OCI-LY7 (cell line): Measurements from ENCODE around the gene LRP8. TPM values are rescaled to one million over a fixed set of nuclear protein-coding genes. Genes with fewer than 3 reads are reported as not detected.

Source experiments
- Bru-seq: library from RNA; stranded (reverse); fragments of 400-500 nt; gene quantifications from one replicate; lab custom pipeline; 2021; lab: Mats Ljungman, UMichigan
- BruChase-seq, 2 experiments: library from RNA; stranded (reverse); fragments of 400-500 nt; gene quantifications; one replicate each; lab custom pipeline; 2021; lab: Mats Ljungman, UMichigan
- BruUV-seq: library from RNA; stranded (reverse); fragments of 400-500 nt; replicated peaks from 2 replicates; lab custom pipeline; 2021; lab: Mats Ljungman, UMichigan
- CTCF ChIA-PET: fragments of 300-600 bp; sonication (Branson Sonifier 250); formaldehyde crosslinking; loops from one replicate; lab custom pipeline; 2022; ENCODE audit warnings: antibody characterized with exemption; ENCODE audit not compliant: unreplicated experiment; lab: Charles Lee
- POLR2A ChIA-PET: fragments of 300-600 bp; sonication (Branson Sonifier 250); formaldehyde crosslinking; loops from one replicate; lab custom pipeline; 2022; ENCODE audit warnings: antibody characterized with exemption; lab: Charles Lee
- DNase-seq: peaks from one replicate; pipeline ENCODE4 v3.0.0-alpha.2; 2015; ENCODE audit warnings: low spot score
- H2AFZ ChIP-seq: fragments of 200-600 bp; sonication (generic), shearing (Covaris generic); 2 replicates; pipeline ENCODE4 v1.6.1; 2014; ENCODE audit warnings: mild to moderate bottlenecking, antibody characterized with exemption, low read length, moderate library complexity
- H3K27ac ChIP-seq: fragments of 200-600 bp; sonication (generic); 2 replicates; pipeline ENCODE4 v1.5.1; 2014; ENCODE audit warnings: mixed run types, low read depth, mild to moderate bottlenecking, moderate library complexity, low read length, inconsistent platforms; ENCODE audit not compliant: poor library complexity, severe bottlenecking
- H3K36me3 ChIP-seq: fragments of 200-600 bp; sonication (generic); 2 replicates; pipeline ENCODE4 v1.6.1; 2014; ENCODE audit warnings: mild to moderate bottlenecking, antibody characterized with exemption, low read length, moderate library complexity, mixed read lengths; ENCODE audit not compliant: insufficient read depth
- H3K4me1 ChIP-seq: fragments of 200-600 bp; sonication (generic); 2 replicates; pipeline ENCODE4 v1.5.1; 2014; ENCODE audit warnings: mild to moderate bottlenecking, low read length; ENCODE audit not compliant: insufficient read depth, poor library complexity, severe bottlenecking
- H3K4me2 ChIP-seq: fragments of 200-600 bp; sonication (generic); 2 replicates; pipeline ENCODE4 v1.6.1; 2014; ENCODE audit warnings: mild to moderate bottlenecking, low read length
- H3K4me3 ChIP-seq: fragments of 200-600 bp; sonication (generic); 2 replicates; pipeline ENCODE4 v1.5.1; 2014; ENCODE audit warnings: mild to moderate bottlenecking, low read depth, low read length; ENCODE audit not compliant: poor library complexity, severe bottlenecking
- H3K79me2 ChIP-seq: fragments of 200-600 bp; sonication (generic); 2 replicates; pipeline ENCODE4 v1.6.1; 2016; ENCODE audit warnings: low read depth, mild to moderate bottlenecking, low read length, moderate library complexity, mixed read lengths; ENCODE audit not compliant: insufficient read depth
- H3K9me2 ChIP-seq: fragments of 200-600 bp; sonication (generic); 2 replicates; pipeline ENCODE4 v1.6.1; 2016; ENCODE audit warnings: mild to moderate bottlenecking, low read length, mixed read lengths; ENCODE audit not compliant: insufficient read depth
- H3K9me3 ChIP-seq: fragments of 200-600 bp; sonication (generic); 2 replicates; pipeline ENCODE4 v1.6.1; 2014; ENCODE audit warnings: mild to moderate bottlenecking, mixed run types, low read length, mixed read lengths
- H4K20me1 ChIP-seq: fragments of 200-600 bp; sonication (generic); 2 replicates; pipeline ENCODE4 v1.6.1; 2014; ENCODE audit warnings: mild to moderate bottlenecking, antibody characterized with exemption, low read length, moderate library complexity, mixed read lengths; ENCODE audit not compliant: insufficient read depth
- CTCF ChIP-seq: fragments of 200-600 bp; sonication (generic); conservative IDR thresholded peaks from 2 replicates; pipeline ENCODE4 v1.5.1; 2014; ENCODE audit warnings: mild to moderate bottlenecking, antibody characterized with exemption, low read length, moderate library complexity, mixed read lengths
- EZH2phosphoT487 ChIP-seq: fragments of 200-600 bp; sonication (generic); IDR thresholded peaks from 2 replicates; pipeline ENCODE4 v1.6.1; 2018; ENCODE audit warnings: low read depth, borderline replicate concordance, mild to moderate bottlenecking, mixed run types, antibody characterized with exemption, low read length, moderate library complexity, mixed read lengths
- intact Hi-C: fragments of 100-400 bp; cut with micrococcal nuclease; formaldehyde crosslinking; loops from one replicate; pipeline ENCODE4 v1.10.0; 2022; ENCODE audit not compliant: unreplicated experiment
- long read RNA-seq: library from polyadenylated mRNA; stranded (forward); transcript quantifications from one replicate; pipeline ENCODE4 v2.0.0, GENCODE V29; 2022
- total RNA-seq, 2 experiments: library from RNA; depleted of rRNA in 1 of 2; stranded (reverse); fragments of >200 nt in 1 of 2; shearing (Covaris generic) in 1 of 2; gene quantifications; 2 replicates each; pipeline ENCODE4 v1.2.3, GENCODE V29; 2014 to 2022

LRP8 gene
- total RNA-seq (2014; rRNA removed; shearing (Covaris generic)), result 57.5 and 65.6 TPM in 2 replicates
- total RNA-seq (2022), result 67.5 and 70.0 TPM in 2 replicates
- percentile 85 among the genes with signal in this experiment for Bru-seq, nascent RNA
- BruChase-seq, experiment 1, labeled RNA remaining after a 6-hour chase, result percentile 87 among the genes with signal in this experiment
- BruChase-seq, experiment 2, labeled RNA remaining after a 2-hour chase, result percentile 88 among the genes with signal in this experiment
- long read RNA-seq, full-length matches to known transcripts, result 4 of 67 reads
- long read RNA-seq, partial matches to known transcripts, result 12 of 67 reads
- long read RNA-seq, other reads (novel, unspliced or antisense), result 51 of 67 reads

GRCh38 chr1:53328009-53328461, at the start of gene LRP8:
TSS of gene LRP8 (minus strand) at chr1:53328070. CDS start at chr1:53327912, 158 bp downstream.
- Histone ChIP-seq H4K20me1 (peaks cover 16% of the 10 kb centered on the region), H3K9me3 (no peaks in the 10 kb centered on the region), H3K4me3 (peak within 1 kb of the TSS; percentile 91), H2AFZ (peak within 1 kb of the TSS; percentile 60; the same call in 1 of the 2 replicates), H3K4me2 (peak within 1 kb of the TSS; percentile 80), H3K79me2 (peaks cover 21% of the 10 kb centered on the region; the same call in 1 of the 2 replicates), H3K36me3 (peaks cover 29% of the 10 kb centered on the region), H3K27ac (peak within 1 kb of the TSS; percentile 83), H3K9me2 (no peaks in the 10 kb centered on the region), H3K4me1 (peaks cover 23% of the 10 kb centered on the region)
- CTCF ChIA-PET, result no interaction called here
- intact Hi-C loops, result loop anchor here (1.0 to 10.0 kb wide), 5 partner anchors 39 to 1273 kb away; partner anchors contain the start of genes BTF3L4 and TXNDC12
- POLR2A ChIA-PET, result no interaction called here
- TF ChIP-seq CTCF, result no peak
- no peak for TF ChIP-seq EZH2phosphoT487
- DNase-seq, result peak; percentile 81
- no TSS peak for BruUV-seq

GRCh38 chr1:53377438-53377841, 49.6 kb upstream of the LRP8 start:
- ChIA-PET POLR2A (no interaction called here), CTCF (no interaction called here)
- TF ChIP-seq CTCF, result no peak
- no peak for TF ChIP-seq EZH2phosphoT487
- Histone ChIP-seq H3K36me3 (no peaks in the 10 kb centered on the region), H3K4me1 (no peaks in the 10 kb centered on the region), H2AFZ (no peak overlapping the region), H3K27ac (no peak overlapping the region), H3K9me3 (no peaks in the 10 kb centered on the region), H4K20me1 (no peaks in the 10 kb centered on the region), H3K4me3 (no peak overlapping the region), H3K4me2 (no peak overlapping the region), H3K79me2 (no peaks in the 10 kb centered on the region), H3K9me2 (no peaks in the 10 kb centered on the region)
- no TSS peak for BruUV-seq
- no peak for DNase-seq
- intact Hi-C loops, result no loop called here
